ENCODE measurements around the gene PADI4. TPM values are rescaled to one million over a fixed set of nuclear protein-coding genes. Genes with fewer than 3 reads are reported as not detected.

The PADI4 gene
- total and polyA plus RNA-seq, 2 experiments from 2014 or later = 0.45 to 0.52 TPM

DNA sequence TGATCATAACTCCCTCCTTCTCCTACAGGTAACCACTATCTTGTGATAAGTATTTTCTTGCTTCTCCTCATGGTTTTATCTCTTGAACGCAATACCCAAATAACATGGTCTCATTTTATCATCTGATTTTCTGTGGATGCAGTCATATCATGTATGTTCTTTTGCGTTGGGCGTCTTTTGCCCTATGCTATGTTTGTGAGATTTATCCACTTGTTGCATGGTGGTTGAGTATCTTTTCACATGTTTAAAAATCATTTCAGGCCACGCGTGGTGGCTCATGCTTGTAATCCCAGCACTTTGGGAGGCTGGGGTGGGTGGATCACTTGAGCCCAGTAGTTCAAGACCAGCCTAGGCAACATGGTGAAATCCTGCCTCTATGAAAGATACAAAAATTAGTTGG lies 43.5 kb upstream of the PADI4 start:
- Histone ChIP-seq H3K27me3 (ENCODE audit: insufficient read depth) (no peaks in the 10 kb centered on the region), H3K79me2 (replicated peaks; ENCODE audit: insufficient read depth) (no peaks in the 10 kb centered on the region), H2AFZ (no peak overlapping the region), H3K4me2 (no peak overlapping the region), H3F3A (replicated peaks; ENCODE audit: low read depth) (no peaks in the 10 kb centered on the region), H3K27ac (ENCODE audit: low read depth) (no peak overlapping the region), H3K4me1 (ENCODE audit: insufficient read depth) (no peaks in the 10 kb centered on the region), H4K20me1 (replicated peaks; ENCODE audit: insufficient read depth) (no peaks in the 10 kb centered on the region), H3K4me3 (no peak overlapping the region), H3K36me3 (ENCODE audit: insufficient read depth) (no peaks in the 10 kb centered on the region), H3K9me2 (ENCODE audit: insufficient read depth) (no peaks in the 10 kb centered on the region)
- Mint-ChIP-seq H3K27me3 (ENCODE audit: insufficient read depth, low read depth, poor library complexity) (no peaks in the 10 kb centered on the region), H3K4me3 (no peak overlapping the region), H3K4me1 (no peaks in the 10 kb centered on the region), H3K27ac (no peak overlapping the region), H3K36me3 (ENCODE audit: low read depth) (no peaks in the 10 kb centered on the region), H3K9me3 (no peaks in the 10 kb centered on the region)
- ATAC-seq (no peak), DNase-seq (ENCODE audit: low spot score) (no peak)
- TF ChIP-seq CREB1 (CRISPR knock-in tag; IDR thresholded peaks at IDR 0.05; ENCODE audit: low read depth) = no peak
- TF ChIP-seq, protein P1, sequence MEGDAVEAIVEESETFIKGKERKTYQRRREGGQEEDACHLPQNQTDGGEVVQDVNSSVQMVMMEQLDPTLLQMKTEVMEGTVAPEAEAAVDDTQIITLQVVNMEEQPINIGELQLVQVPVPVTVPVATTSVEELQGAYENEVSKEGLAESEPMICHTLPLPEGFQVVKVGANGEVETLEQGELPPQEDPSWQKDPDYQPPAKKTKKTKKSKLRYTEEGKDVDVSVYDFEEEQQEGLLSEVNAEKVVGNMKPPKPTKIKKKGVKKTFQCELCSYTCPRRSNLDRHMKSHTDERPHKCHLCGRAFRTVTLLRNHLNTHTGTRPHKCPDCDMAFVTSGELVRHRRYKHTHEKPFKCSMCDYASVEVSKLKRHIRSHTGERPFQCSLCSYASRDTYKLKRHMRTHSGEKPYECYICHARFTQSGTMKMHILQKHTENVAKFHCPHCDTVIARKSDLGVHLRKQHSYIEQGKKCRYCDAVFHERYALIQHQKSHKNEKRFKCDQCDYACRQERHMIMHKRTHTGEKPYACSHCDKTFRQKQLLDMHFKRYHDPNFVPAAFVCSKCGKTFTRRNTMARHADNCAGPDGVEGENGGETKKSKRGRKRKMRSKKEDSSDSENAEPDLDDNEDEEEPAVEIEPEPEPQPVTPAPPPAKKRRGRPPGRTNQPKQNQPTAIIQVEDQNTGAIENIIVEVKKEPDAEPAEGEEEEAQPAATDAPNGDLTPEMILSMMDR (conservative IDR thresholded peaks at IDR 0.05; ENCODE audit: low read depth in 2 of 2) = no peak

DNA sequence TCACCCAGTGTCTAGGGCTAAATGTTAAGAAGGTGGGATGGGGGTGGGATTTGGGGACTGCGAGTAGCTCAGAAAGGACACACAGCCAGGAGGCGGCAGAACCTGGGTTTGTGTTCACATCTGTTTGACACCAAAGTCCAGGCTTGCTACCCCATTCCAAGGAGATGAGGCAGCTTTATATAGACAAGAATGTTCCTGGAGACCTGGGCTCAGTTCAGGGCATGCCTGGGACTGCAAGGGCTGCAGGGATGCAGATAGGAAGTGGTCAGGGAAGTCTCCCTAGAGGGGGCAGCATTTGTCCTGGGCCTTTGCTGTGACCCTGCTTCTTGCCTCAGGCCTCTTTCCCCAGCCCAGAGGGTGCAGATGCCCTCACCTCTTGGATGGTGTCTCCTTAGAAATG lies 42.8 kb upstream of the PADI4 start:
- Mint-ChIP-seq H3K36me3 (ENCODE audit: low read depth) (no peaks in the 10 kb centered on the region), H3K4me1 (no peaks in the 10 kb centered on the region), H3K27me3 (ENCODE audit: insufficient read depth, low read depth, poor library complexity) (no peaks in the 10 kb centered on the region), H3K4me3 (no peak overlapping the region), H3K9me3 (no peaks in the 10 kb centered on the region), H3K27ac (no peak overlapping the region)
- Histone ChIP-seq H4K20me1 (replicated peaks; ENCODE audit: insufficient read depth) (no peaks in the 10 kb centered on the region), H3K4me3 (no peak overlapping the region), H3F3A (replicated peaks; ENCODE audit: low read depth) (no peaks in the 10 kb centered on the region), H3K4me2 (no peak overlapping the region), H3K79me2 (replicated peaks; ENCODE audit: insufficient read depth) (no peaks in the 10 kb centered on the region), H3K4me1 (ENCODE audit: insufficient read depth) (no peaks in the 10 kb centered on the region), H3K27ac (ENCODE audit: low read depth) (no peak overlapping the region), H3K36me3 (ENCODE audit: insufficient read depth) (no peaks in the 10 kb centered on the region), H2AFZ (peak overlapping the region; percentile 91), H3K27me3 (ENCODE audit: insufficient read depth) (no peaks in the 10 kb centered on the region), H3K9me2 (ENCODE audit: insufficient read depth) (no peaks in the 10 kb centered on the region)
- DNase-seq (ENCODE audit: low spot score) = peak; percentile 49
- TF ChIP-seq, protein P2, sequence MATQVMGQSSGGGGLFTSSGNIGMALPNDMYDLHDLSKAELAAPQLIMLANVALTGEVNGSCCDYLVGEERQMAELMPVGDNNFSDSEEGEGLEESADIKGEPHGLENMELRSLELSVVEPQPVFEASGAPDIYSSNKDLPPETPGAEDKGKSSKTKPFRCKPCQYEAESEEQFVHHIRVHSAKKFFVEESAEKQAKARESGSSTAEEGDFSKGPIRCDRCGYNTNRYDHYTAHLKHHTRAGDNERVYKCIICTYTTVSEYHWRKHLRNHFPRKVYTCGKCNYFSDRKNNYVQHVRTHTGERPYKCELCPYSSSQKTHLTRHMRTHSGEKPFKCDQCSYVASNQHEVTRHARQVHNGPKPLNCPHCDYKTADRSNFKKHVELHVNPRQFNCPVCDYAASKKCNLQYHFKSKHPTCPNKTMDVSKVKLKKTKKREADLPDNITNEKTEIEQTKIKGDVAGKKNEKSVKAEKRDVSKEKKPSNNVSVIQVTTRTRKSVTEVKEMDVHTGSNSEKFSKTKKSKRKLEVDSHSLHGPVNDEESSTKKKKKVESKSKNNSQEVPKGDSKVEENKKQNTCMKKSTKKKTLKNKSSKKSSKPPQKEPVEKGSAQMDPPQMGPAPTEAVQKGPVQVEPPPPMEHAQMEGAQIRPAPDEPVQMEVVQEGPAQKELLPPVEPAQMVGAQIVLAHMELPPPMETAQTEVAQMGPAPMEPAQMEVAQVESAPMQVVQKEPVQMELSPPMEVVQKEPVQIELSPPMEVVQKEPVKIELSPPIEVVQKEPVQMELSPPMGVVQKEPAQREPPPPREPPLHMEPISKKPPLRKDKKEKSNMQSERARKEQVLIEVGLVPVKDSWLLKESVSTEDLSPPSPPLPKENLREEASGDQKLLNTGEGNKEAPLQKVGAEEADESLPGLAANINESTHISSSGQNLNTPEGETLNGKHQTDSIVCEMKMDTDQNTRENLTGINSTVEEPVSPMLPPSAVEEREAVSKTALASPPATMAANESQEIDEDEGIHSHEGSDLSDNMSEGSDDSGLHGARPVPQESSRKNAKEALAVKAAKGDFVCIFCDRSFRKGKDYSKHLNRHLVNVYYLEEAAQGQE (IDR thresholded peaks at IDR 0.05; ENCODE audit: unreplicated experiment) = no peak
- TF ChIP-seq, protein P1 (conservative IDR thresholded peaks at IDR 0.05; ENCODE audit: low read depth in 2 of 2) = peak; percentile 20 to 51; a peak in 3 of 4 replicates
- ATAC-seq = peak; percentile 90

Measured in GM23338 (cell line).